NCI-H510A treated with DMSO at 0.1 percent for 48 hours (cell line): Measurements from ENCODE around the gene PIERCE2.
A peak's percentile ranks its signal among the peaks of the same experiment; 100 is the strongest.
"Not testable (repeated sequence)": the region's sequence is repeated elsewhere in the genome, so short reads cannot be mapped to it uniquely, and the experiment has no call there.

Experiments used
- DNase-seq: peaks from one replicate; lab custom pipeline; 2025; lab: John Stamatoyannopoulos, UW

PIERCE2 gene

DNA sequence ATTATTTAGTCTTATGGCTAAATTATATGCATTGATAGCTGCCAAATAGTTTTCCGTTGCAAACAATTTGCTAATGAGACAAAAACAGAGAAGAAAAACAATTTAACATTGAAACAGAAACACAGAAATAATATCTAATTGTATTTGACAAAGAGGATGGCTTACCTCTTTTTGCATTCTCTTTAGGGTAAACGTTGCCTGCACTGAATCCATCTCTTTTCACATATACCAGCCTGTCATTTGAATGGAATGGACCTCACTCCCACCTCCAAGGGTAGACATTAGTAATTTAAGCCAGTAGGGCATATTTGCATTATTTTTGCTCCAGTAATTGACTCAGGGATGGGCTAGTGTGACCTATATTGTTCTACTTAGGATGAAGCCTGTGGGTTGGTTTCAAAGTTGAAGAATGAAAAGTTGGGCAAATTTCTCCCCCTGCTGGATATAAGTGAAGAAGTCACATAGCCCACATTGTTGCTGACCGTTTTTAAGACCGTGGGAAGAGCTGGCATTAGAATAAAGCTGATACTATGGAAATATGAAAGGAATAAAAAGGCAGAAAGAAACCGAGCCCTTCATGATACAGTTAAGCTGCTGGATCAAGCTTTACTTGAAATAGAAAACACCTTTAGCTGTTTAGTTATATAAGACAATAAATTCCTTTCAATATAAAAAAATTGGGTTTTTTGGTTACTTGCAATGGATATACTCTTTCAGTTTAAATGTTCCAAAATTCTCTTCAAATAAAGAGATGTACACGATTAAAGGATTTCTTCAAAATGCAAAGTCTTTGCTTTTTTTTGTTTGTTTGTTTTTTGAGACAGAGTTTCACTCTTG lies 26.9 kb downstream of the PIERCE2 start:
- DNase-seq: peak; percentile 20

DNA sequence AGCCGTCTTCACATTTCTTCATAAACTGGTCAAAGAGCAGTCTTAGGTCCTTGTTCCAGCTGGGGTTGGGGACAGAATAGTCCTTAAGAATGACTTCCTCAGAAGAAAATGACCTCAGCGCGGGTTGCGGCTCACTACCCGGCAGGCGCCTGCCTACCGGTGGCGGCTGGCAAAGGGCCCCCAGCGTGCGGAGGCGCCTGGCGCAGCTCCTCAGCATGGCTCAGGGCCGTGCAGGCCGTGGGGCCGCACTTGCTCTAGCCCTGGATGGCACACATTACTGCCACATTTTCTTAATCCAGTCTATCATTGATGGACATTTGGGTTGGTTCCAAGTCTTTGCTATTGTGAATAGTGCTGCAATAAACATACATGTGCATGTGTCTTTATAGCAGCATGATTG lies 34.8 kb downstream of the PIERCE2 start:
- not testable (repeated sequence) for DNase-seq

DNA sequence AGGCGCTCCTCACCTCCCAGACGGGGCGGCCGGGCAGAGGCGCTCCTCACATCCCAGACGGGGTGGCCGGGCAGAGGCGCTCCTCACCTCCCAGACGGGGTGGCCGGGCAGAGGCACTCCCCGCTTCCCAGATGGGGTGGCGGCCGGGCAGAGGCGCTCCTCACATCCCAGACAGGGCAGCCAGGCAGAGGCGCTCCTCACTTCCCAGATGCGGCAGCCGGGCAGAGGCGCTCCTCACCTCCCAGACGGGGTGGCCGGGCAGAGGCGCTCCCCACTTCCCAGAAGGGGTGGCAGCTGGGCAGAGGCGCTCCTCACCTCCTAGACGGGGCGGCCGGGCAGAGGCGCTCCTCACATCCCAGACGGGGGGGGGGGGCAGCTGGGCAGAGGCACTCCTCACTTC lies 37.6 kb downstream of the PIERCE2 start:
- not testable (repeated sequence) for DNase-seq

GRCh38 chr15:55446379-55447029 lies 38.2 kb downstream of the PIERCE2 start:
- not testable (repeated sequence) for DNase-seq

- DNase-seq: not testable (repeated sequence)
Measured at GRCh38 chr15:55447030-55447394, 38.7 kb downstream of the PIERCE2 start.

- peak; percentile 89 for DNase-seq
Measured at GRCh38 chr15:55457401-55458022, 49.2 kb downstream of the PIERCE2 start.

DNA sequence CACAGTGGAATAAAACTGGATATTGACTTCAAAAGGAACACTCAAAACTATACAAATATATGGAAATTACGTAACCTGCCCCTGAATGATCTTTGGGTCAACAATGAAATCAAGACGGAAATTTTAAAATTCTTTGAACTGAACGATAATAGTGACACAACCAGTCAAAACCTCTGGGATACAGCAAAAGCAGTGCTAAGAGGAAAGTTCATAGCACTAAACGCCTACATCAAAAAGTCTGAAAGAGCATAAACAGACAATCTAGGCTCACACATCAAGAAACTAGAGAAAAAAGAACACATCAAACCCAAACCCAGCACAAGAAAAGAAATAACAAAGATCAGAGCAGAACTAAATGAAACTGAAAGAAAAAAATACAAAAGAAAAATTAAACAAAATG lies 53.2 kb downstream of the PIERCE2 start:
- DNase-seq: no peak

DNA sequence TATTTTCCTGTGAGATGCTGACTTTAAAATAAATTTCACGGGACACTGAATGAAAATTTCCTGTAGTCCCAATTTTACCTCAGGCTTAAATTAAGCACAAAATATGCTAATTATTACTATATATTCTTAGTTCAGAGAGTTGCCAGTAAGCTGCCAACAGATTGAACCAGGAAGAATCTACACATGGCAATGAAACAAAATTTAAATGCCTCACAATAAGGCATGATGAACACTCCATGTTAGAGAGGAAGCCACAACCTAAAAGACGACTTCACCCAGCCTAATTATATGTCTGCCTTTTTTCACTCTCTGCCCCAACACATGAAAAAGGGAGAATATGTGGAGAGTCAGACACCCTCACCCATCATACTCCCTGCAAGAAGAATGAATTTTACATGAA lies 60.0 kb downstream of the PIERCE2 start:
- DNase-seq: no peak
